ENCODE measurements around the gene PRKCA. TPM values are rescaled to one million over a fixed set of nuclear protein-coding genes. Genes with fewer than 3 reads are reported as not detected.

Gene PRKCA
- total and polyA plus RNA-seq, 2 of the 13 experiments (the other 11 are each of a cell fraction or from before 2014, with no cell fraction given), result 18.5 to 21.5 TPM

DNA sequence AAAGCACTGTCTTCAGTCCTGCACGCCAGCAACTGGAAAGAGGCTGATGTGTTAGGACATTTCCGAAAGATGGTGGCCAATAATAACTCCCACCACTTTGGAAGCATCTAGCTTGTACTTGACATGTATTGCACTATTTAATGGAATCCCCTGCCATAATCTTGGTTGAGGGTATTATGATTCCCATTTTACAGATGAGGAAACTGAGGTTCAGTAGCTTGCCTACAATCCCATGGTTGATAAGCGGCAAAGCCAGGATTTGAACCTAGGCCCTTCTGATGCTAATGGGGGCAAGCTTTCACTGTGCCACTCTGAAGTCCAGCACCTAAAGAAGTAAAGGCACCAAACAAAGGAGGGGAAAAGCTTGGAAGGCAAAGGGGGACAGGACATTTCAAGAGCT lies 540.5 kb downstream of the PRKCA start:
- ChIA-PET POLR2A (interaction anchor here (0.7 kb wide), 1 partner anchor 626 kb away, joined by 3 read pairs; no protein-coding TSS in a partner anchor), CTCF (ENCODE audit: low intra/inter-chr PET ratio, low total read pairs) (no interaction called here)
- Histone ChIP-seq H3K27ac (ENCODE audit: extremely low read length, insufficient read depth, low read length) (no peak overlapping the region), H3K9ac (ENCODE audit: insufficient read depth, low read depth, low read length) (no peak overlapping the region), H3K79me2 (ENCODE audit: insufficient read depth, low read length) (no peaks in the 10 kb centered on the region), H2AFZ (ENCODE audit: low read length) (no peak overlapping the region), H3K36me3 (replicated peaks in 1 of 2; ENCODE audit: control insufficient read depth in 1 of 2, insufficient read depth in 2 of 2, low read length in 2 of 2) (no peaks in the 10 kb centered on the region), H3K4me3 (replicated peaks in 1 of 3; ENCODE audit: insufficient read depth in 1 of 3, low read depth in 2 of 3, low read length in 3 of 3) (no peak overlapping the region), H3K4me2 (ENCODE audit: low read depth, low read length) (no peak overlapping the region), H3K9me3 (ENCODE audit: low read length) (no peaks in the 10 kb centered on the region), H4K20me1 (ENCODE audit: insufficient read depth, low read length) (no peaks in the 10 kb centered on the region), H3K4me1 (ENCODE audit: insufficient read depth, low read length) (no peaks in the 10 kb centered on the region), H3K27me3 (ENCODE audit: control insufficient read depth in 1 of 2, insufficient read depth in 2 of 2, low read length in 2 of 2) (peaks cover 6 to 24% of the 10 kb centered on the region in 2 experiments; a peak in 4 of 5 replicates)
- no peak for FAIRE-seq
- 45% methylated on average over 3 of the region's 3 CpGs for WGBS (ENCODE audit: low lambda C conversion rate)
- intact Hi-C loops (cut with micrococcal nuclease; ENCODE audit: unreplicated experiment) (no loop called here), in situ Hi-C loops (cut with HindIII; ENCODE audit: extremely low pct_ligation_motif_present, low pct_unique_long_range_greater_than_20kb) (no loop called here)
- no TSS peak for BruUV-seq (replicated peaks)
- ATAC-seq, result no peak
- TF ChIP-seq ZIK1 (CRISPR knock-in tag; IDR thresholded peaks at IDR 0.05; ENCODE audit: borderline replicate concordance, low read depth), result no peak
- TF ChIP-seq ZNF629 (CRISPR knock-in tag; conservative IDR thresholded peaks at IDR 0.05), result peak; percentile 58; the same call in 1 of the 2 replicates
- no peak for DNase-seq (ENCODE audit: low spot score)

DNA sequence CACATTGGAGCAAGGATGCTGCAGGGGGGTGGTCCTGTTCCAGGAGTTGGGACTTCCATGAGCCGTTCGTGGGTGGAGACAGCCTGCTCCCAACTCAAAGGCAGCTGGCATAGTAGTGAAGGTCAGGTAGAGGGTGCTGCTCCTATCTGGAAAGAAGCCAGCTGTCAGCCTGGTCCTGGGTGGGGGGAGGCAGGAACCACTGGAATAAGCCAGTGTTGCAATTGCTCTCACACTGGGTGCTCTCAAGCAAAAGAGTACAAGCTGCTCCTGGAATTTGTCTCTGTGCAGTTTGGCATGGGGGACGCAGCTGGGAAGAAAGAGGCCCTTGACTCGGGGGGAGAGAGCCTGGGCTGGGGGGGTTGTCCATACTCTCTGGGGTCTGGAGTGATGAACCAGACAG lies 541.2 kb downstream of the PRKCA start:
- 3% methylated on average over 4 of the region's 4 CpGs for WGBS (ENCODE audit: low lambda C conversion rate)
- in situ Hi-C loops (cut with HindIII; ENCODE audit: extremely low pct_ligation_motif_present, low pct_unique_long_range_greater_than_20kb), result no loop called here

More for the DNA sequence above, 541.2 kb downstream of the PRKCA start:
- FAIRE-seq (no peak), ATAC-seq (no peak), DNase-seq (ENCODE audit: low spot score) (no peak)
- H3K9me3 ChIP-seq (ENCODE audit: low read length), result no peaks in the 10 kb centered on the region
- H3K27me3 ChIP-seq (ENCODE audit: control insufficient read depth in 1 of 2, insufficient read depth in 2 of 2, low read length in 2 of 2), result peaks cover 6 to 22% of the 10 kb centered on the region in 2 experiments; a peak in 3 of 5 replicates
- intact Hi-C loops (cut with micrococcal nuclease; ENCODE audit: unreplicated experiment), result no loop called here
- no peaks in the 10 kb centered on the region for H3K4me1 ChIP-seq (ENCODE audit: insufficient read depth, low read length)
- no peaks in the 10 kb centered on the region for H4K20me1 ChIP-seq (ENCODE audit: insufficient read depth, low read length)
- H2AFZ ChIP-seq (ENCODE audit: low read length), result no peak overlapping the region
- no peaks in the 10 kb centered on the region for H3K36me3 ChIP-seq (replicated peaks in 1 of 2; ENCODE audit: control insufficient read depth in 1 of 2, insufficient read depth in 2 of 2, low read length in 2 of 2)
- BruUV-seq (replicated peaks), result no TSS peak
- TF ChIP-seq ZNF335 (CRISPR knock-in tag; IDR thresholded peaks at IDR 0.05) (no peak), TMF1 (CRISPR knock-in tag; IDR thresholded peaks at IDR 0.05; ENCODE audit: low read depth) (no peak), HIVEP1 (CRISPR knock-in tag; IDR thresholded peaks at IDR 0.05) (no peak), ZNF44 (CRISPR knock-in tag; IDR thresholded peaks at IDR 0.05) (no peak), REL (CRISPR knock-in tag; conservative IDR thresholded peaks at IDR 0.05) (no peak), ZNF766 (CRISPR knock-in tag; IDR thresholded peaks at IDR 0.05; ENCODE audit: borderline replicate concordance) (no peak), TP53 (CRISPR knock-in tag; conservative IDR thresholded peaks at IDR 0.05) (no peak), CREB1 (IDR thresholded peaks at IDR 0.05) (no peak), CREB1 (CRISPR knock-in tag; IDR thresholded peaks at IDR 0.05) (no peak), HMG20A (CRISPR knock-in tag; IDR thresholded peaks at IDR 0.05; ENCODE audit: borderline replicate concordance) (no peak), IRF2 (CRISPR knock-in tag; IDR thresholded peaks at IDR 0.05) (no peak), ZNF7 (CRISPR knock-in tag; IDR thresholded peaks at IDR 0.05) (no peak)
- TF ChIP-seq, protein P1, sequence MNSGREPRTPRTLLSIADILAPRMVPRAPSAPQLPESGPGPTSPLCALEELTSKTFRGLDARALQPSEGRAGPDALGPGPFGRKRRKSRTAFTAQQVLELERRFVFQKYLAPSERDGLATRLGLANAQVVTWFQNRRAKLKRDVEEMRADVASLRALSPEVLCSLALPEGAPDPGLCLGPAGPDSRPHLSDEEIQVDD (CRISPR knock-in tag; IDR thresholded peaks at IDR 0.05; ENCODE audit: borderline replicate concordance), result no peak
- no peak overlapping the region for H3K4me2 ChIP-seq (ENCODE audit: low read depth, low read length)
- H3K27ac ChIP-seq (ENCODE audit: extremely low read length, insufficient read depth, low read length), result no peak overlapping the region
- no peak overlapping the region for H3K9ac ChIP-seq (ENCODE audit: insufficient read depth, low read depth, low read length)
- POLR2A ChIA-PET, result interaction anchor here (0.7 kb wide), 1 partner anchor 626 kb away, joined by 3 read pairs; no protein-coding TSS in a partner anchor
- H3K4me3 ChIP-seq (replicated peaks in 1 of 3; ENCODE audit: insufficient read depth in 1 of 3, low read depth in 2 of 3, low read length in 3 of 3), result no peak overlapping the region
- CTCF ChIA-PET (ENCODE audit: low intra/inter-chr PET ratio, low total read pairs), result no interaction called here
- H3K79me2 ChIP-seq (ENCODE audit: insufficient read depth, low read length), result no peaks in the 10 kb centered on the region

All from HepG2 (cell line).